Inferior parietal cortex (tissue), 1 donor: ENCODE measurements around the gene ATF7IP2.

Experiments
- DNase-seq: peaks from one replicate; pipeline ENCODE4 v3.0.0-alpha.2; 2016; ENCODE audit errors: extremely low spot score

ATF7IP2 gene

DNA sequence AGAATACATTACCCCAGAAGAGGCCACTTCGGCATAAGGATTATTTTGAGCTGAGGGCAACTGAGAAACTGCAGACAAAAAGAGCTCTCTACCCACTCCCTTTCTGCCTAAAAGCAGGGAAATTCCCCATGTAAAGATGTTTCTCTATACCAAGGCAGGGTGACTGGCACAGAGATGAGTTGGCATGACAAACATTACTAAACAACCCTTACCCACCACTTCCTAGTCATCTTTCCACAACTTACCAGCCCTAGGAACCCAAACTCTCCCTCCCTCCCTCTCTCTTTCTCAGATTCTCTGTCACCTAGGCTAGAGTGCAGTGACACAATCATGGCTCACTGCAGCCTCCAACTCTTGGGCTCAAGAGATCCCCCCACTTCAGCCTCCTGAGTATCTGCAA, 126.0 kb downstream of the ATF7IP2 start:
- no peak for DNase-seq

DNA sequence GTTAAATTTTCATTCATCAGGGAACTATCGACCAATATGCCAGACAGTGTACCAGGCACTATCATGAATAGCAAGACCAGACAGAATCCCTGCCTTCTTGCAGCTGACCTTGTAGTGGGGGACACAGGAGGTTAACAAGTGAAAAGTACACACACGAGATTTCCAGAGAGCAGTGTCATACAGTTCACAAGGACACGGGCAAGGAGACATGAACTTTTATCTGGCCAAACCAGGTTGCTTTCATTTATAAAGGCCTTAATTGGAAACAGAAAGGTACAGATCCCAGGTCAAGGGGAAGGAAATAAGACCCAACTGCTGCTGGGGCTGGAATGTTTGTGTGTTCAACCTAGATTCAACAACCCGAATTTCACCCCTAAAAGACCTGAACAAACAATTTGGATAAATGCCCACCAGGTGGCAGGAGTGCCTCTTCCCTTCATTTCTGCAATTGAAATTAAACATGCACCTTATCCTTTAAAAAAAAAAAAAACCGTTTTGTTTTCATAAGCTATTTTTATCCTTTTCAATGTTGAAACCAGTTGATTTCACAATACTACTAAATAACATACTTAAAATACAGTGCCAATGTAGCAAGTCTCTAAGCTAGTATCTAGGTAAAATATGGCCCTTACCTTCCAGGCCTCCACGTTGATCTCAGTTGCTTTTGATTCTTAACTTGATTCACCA, 128.7 kb downstream of the ATF7IP2 start:
- DNase-seq: peak; percentile 69

DNA sequence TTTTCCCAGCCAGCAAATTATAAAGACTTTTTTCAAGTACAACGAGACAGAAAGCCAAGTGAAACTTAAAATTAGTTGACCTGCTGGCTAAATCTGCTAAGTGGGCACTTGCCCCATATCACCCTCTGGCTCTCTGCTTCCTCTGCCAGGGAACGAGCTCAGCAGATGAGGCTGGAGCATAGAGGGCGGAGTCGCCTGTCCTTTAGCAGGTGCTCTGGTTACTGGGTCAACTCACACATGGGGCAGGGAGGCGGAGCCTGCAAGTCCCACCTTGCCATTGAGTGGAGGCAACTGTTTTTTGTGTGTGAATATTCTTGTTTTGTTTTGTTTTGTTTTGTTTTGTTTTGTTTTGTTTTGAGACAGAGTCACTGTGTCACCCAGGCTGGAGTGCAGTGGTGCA, 132.0 kb downstream of the ATF7IP2 start:
- DNase-seq: no peak

DNA sequence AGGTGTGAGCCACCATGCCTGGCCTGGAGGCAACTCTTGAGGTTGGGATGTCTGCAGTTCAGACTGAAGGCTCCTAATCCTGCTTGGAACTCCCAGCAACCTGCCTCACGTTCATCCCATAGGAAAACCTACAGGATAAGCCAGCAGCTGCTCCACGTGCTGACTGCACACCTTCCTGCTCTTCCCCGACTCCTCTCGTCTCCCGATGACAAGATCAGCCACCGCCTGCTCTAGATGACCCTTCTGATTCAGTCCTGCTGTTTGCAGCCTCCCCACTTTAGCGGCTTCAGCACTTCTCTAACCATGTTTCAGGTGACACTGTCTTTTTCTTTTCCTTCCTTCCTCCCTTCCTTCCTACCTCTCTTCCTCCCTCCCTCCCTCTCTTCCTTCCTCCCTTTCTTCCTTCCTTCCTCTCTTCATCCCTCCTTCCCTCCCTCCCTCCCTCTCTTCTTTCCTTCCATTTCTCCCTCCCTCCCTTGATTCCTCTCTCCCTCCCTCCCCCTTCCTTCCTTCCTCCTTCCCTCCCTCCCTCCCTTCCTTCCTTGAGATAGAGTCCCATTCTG, 132.7 kb downstream of the ATF7IP2 start:
- no peak for DNase-seq

DNA sequence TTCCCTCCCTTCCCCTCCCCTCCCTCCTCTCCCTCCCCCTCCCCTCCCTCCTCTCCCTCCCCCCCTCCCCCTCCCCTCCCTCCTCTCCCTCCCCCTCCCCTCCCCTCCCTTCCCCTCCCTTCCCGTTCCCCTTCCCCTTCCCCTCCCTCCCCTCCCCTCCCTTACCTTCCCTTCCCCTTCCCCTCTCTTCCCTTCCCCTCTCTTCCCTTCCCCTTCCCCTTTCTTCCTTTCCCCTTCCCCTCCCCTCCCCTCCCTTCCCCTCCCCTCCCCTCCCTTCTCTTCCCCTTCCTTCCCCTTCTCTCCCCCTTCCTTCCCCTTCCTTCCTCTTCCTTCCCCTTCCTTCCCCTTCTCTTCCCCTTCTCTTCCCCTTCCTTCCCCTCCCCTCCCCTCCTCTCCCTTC, 133.4 kb downstream of the ATF7IP2 start:
- DNase-seq: no peak

DNA sequence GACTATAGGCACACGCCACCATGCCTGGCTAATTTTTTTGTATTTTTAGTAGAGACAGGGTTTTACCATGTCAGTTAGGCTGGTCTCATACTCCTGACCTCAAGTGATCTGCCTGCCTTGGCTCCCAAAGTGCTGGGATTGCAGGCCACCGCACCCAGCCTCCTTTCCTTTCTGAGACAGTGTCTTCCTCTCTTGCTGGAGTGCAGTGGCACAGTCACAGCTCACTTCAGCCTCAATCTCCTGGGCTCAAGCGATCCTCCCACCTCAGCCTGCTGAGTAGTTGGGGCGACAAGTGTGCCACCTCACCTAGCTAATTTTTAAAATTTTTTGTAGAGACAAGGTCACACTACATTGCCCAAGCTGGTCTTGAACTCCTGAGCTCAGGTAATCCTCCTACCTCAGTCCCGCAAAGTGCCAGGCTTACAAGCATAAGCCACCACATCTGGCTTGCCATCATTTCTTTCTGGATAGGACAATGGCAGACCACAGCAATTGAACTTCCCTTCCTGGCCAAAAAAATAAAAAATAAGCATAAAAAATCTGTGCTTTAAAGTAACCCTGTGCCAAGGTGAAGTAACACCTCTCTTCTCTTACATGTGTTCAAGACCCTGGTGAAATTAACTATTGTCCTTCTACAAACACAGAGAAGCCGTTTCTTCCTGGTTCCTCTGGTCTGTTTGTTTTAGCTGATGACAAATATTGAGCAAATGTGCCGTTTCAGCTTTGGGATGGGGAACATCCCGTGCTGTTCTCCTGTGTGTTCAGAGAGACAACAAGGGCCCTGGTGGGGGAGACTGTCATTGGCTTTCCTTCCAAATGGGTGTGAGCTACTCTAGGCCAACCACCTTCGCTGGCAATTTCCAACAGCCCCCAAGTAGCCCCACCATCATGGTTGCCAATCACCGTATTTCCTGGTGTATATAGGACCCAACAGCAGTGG, 134.3 kb downstream of the ATF7IP2 start:
- no peak for DNase-seq

DNA sequence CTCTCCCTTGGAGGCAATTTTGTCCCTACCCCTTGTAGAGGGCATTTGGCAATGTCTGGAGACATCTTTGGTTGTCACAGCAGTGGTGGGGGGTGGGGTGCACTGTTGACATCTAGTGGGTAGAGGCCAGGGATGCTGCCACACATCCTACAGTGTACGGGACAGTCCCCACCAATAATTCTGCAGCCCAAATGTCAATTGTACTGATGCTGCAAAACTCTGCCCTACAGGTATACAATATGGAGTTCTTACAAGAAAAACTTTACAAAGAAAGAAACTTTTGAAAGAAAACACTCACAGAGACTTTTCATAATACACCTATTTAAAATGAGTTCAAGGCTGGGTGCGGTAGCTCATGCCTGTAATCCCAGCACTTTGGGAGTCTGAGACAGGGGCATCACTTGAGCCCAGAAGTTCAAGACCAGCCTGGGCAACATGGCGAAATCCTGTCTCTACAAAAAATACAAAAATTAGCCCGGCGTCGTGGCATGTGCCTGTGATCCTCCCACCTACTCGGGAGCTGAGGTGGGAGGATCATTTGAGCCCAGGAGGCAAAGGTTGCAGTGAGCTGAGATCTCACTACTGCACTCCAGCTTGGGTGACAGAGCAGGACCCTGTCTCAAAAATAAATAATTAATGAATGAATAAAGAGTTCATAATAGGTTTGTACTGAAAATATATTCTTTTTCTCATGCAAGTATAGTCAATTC, 135.2 kb downstream of the ATF7IP2 start:
- no peak for DNase-seq

DNA sequence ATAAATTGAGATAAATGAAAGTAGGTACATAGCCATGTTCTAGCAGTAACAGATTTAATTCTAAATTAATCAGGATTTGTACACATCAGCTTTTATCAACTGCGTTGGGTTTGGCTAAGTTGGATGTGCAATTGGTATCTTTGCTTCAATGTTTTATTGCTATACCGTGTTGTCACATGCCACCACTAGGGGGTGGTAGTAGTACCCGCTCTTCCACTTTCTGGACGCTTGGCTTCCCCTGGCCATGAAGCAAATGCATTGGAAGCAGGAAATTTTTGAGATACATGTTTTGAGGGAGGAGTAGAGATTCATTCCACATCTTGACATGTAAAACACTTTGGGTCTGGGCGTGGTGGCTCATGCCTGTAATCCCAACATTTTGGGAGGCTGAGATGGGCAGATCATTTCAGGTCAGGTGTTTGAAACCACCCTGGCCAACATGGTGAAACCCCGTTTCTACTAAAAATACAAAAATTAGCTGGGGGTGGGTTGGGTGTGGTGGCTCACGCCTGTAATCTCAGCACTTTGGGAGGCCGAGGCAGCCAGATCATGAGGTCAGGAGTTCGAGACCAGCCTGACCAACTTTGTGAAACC, 135.9 kb downstream of the ATF7IP2 start:
- DNase-seq: peak; percentile 86

DNA sequence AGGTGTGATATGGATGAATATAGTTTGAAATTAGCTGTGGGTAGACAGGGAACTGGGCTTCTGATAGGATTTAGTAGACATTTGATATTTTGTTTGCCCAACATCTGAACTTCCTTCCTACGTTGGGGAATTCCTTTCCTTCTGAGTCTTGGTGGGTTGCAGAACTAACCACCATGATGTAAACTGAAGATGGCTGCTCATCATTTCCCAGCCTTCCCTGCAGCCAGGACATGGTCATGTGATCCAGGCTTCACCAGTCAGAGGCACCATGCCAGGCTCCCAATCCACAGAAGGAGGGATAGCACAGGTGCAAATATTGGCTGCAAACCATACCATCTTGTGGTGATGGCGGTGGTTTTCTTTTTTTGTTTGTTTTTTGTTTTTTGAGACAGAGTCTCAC, 137.1 kb downstream of the ATF7IP2 start:
- DNase-seq: no peak

DNA sequence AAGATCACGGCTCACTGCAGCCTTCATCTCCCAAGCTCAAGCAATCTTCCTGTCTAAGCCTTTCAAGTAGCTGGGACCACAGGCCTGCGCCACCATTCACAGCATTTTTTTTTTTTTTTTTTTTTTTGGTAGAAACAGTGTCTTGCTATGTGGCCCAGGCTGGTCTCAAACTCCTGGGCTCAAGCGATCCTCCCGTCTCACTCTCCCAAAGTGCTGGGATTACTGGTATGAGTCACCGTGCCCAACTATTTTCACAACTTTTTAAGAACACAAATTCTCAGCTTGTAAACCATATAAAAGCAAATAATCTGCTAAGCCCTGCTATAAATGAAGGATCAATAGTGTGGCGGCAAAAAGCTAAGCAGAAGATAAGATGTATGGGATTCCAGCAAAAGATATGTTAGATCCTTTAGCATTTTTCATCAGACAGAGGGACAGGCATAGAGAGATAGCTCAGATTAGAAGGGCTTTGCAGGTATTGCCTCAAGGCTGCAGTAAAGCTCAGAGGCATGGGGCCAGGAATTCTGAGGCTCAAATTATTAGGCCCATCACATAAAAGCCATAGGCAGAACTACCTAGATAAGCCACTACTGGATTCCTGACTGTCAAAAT, 139.5 kb downstream of the ATF7IP2 start:
- no peak for DNase-seq

DNA sequence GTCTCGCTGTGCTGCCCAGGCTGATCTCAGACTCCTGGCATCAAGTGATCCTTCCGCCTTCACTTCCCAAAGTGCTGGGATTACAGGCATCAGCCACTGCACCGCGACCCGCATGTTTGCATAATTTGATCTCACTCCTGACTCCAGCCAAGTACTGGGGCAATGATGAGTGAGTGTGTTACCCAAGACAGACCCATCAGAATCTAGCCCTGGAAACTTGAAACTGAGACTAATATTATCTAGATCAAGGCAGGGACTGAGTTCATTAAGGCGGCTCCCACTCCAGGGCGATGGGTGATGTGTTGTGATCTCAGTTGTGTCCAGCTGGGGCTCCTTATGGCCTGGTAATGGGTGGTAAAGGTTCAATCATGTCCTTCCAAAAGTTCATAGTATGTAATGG, 141.1 kb downstream of the ATF7IP2 start:
- no peak for DNase-seq

DNA sequence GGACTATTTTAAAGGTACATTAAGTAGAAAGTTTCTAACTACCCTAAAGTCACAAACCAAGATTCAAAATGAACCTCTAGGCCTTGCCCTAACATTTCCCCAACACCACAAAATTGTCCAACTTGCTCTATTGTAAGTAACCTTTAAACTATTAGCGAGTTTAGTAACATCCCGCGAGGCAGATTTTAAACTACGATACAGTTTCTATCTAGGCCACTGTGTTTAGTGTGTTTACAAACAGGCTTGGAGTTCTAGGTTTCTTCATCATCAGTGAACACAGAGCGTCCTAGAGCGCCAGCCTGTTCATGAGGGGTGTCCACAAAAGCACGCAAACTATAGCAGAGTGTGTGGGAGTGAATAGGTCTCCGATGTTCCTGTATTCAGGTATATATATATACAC, 142.8 kb downstream of the ATF7IP2 start:
- no peak for DNase-seq

DNA sequence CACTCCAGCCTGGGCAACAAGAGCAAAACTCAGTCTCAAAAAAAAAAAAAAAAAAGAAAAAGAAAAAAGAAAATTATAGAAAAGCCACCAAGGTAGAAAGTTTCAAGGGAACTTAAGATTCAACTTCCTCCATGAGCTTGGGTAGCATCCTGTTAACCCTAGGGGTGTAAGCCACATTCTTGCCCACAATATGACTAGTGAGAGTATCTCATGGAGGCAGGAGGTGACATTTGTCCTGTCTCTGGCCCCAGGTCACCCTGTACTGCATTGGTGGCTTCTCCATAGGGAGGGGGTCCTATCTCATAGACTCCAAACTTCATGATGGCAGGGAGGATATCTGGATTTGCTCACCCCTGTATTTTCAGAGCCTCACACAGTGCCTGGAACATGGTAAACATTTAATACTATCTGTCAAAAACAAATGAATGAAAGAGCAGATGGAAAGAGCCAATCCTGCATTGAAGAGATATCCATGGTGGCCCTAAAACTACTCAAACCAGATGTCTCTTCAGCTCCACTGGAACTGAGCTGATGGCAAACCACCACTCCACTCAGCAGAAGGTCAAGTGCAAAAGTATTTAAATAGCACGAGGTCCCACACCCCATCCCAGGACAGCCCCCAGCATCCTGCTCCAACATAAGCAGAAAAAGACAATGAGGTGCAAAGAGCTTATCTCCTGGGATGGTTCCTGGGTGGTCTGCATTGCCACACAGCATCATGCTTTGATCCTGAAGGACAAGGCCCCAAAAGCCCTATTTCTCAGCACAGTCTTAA, 144.2 kb downstream of the ATF7IP2 start:
- DNase-seq: no peak

DNA sequence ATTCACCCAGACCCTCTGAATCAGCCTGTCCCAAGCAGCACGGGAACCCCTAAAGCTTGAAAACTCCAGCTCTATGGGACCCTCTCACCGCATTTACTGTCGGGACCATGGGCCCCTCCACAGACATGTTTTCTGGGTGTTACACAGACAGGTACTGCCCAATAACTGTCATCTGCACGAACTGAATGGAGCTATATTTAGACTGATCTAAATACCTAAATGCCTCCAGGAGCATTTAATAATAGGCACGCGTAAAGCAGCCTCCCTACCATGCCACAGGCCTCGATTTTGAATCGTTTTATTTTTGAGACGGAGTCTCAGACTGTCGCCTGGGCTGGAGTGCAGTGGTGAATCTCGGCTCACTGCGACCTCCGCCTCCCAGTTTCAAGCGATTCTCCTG, 144.8 kb downstream of the ATF7IP2 start:
- no peak for DNase-seq

DNA sequence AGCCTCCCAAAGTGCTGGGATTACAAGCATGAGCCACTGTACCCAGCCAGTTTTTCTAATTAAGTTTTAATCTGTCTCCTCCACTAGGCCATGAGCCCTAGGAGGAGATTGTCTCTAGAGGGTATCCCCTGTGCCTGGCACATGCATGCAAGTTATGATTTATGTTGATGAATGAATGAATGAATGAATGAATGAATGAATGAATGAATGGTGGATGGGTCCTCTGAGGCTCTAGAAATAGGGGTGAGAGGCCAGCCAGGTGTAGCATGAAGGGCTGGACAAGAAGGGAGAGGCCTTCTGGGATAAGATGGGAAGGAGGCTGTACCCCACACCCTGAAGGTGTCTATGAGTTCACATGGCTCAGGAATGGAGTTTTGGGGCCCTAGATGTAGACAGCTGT, 145.7 kb downstream of the ATF7IP2 start:
- DNase-seq: no peak
